Panc1 (cell line): ENCODE measurements around the gene RUNX1. TPM values are rescaled to one million over a fixed set of nuclear protein-coding genes. Genes with fewer than 3 reads are reported as not detected.

Source experiments
- ATAC-seq: fragments of 200-7000 bp; cut with Tn5 transposase; 2 replicates; pipeline ENCODE4 v1.9.1; 2020; ENCODE audit warnings: mild to moderate bottlenecking, moderate library complexity
- BruUV-seq: library from RNA; stranded (reverse); fragments of 400-500 nt; replicated peaks from 2 replicates; lab custom pipeline; 2021; lab: Mats Ljungman, UMichigan
- CTCF ChIA-PET: fragments of 300-600 bp; sonication (Branson Sonifier 250); formaldehyde crosslinking; loops from one replicate; lab custom pipeline; 2022; ENCODE audit warnings: antibody characterized with exemption; lab: Charles Lee
- POLR2A ChIA-PET: fragments of 300-600 bp; sonication (Branson Sonifier 250); formaldehyde crosslinking; loops from one replicate; lab custom pipeline; 2022; ENCODE audit warnings: antibody characterized with exemption; lab: Charles Lee
- DNase-seq: peaks from one replicate; pipeline ENCODE4 v3.0.0-alpha.2; 2010; ENCODE audit warnings: low read depth, low spot score
- H3K27ac ChIP-seq: 2 replicates; pipeline ENCODE4 v1.5.1; 2011; ENCODE audit warnings: mild to moderate bottlenecking, low read length, inconsistent platforms
- H3K27me3 ChIP-seq: fragments of 200-500 bp; sonication (Bioruptor generic); 2 replicates; pipeline ENCODE4 v1.6.0; 2014; ENCODE audit warnings: low read length, inconsistent platforms; ENCODE audit not compliant: control insufficient read depth, insufficient read depth
- H3K36me3 ChIP-seq: fragments of 200-500 bp; sonication (Bioruptor generic); 2 replicates; pipeline ENCODE4 v1.5.1; 2014; ENCODE audit warnings: inconsistent platforms, mild to moderate bottlenecking, low read length, moderate library complexity; ENCODE audit not compliant: control insufficient read depth, insufficient read depth
- H3K4me1 ChIP-seq: 2 replicates; pipeline ENCODE4 v1.5.1; 2011; ENCODE audit warnings: inconsistent platforms, mild to moderate bottlenecking, low read length, moderate library complexity; ENCODE audit not compliant: control insufficient read depth, insufficient read depth
- H3K4me3 ChIP-seq, 2 experiments: 2 replicates each; pipeline ENCODE4 v1.5.1; 2011 to 2012; ENCODE audit warnings: low read depth in 2 of 2, low read length in 2 of 2, mild to moderate bottlenecking in 2 of 2, inconsistent platforms in 1 of 2, moderate library complexity in 1 of 2
- H3K9me3 ChIP-seq: fragments of 200-500 bp; sonication (Bioruptor generic); 2 replicates; pipeline ENCODE4 v1.5.1; 2014; ENCODE audit warnings: low read depth, mild to moderate bottlenecking, inconsistent platforms, low read length, moderate library complexity; ENCODE audit not compliant: control insufficient read depth, insufficient read depth
- POLR2AphosphoS5 ChIP-seq: IDR thresholded peaks from 2 replicates; pipeline ENCODE4 v1.6.1; 2012; ENCODE audit warnings: mild to moderate bottlenecking, low read depth, low read length, moderate library complexity
- SIN3A ChIP-seq: IDR thresholded peaks from 2 replicates; pipeline ENCODE4 v1.6.1; 2012; ENCODE audit warnings: low read depth, mild to moderate bottlenecking, low read length, moderate library complexity, borderline replicate concordance; ENCODE audit not compliant: insufficient read depth
- TCF7L2 ChIP-seq: IDR thresholded peaks from 2 replicates; pipeline ENCODE4 v1.6.1; 2011; ENCODE audit warnings: mild to moderate bottlenecking, low read depth, low read length, inconsistent platforms
- in situ Hi-C: cut with HindIII; loops from 2 replicates; pipeline ENCODE4 v1.10.0; 2016; ENCODE audit warnings: low sequenced_read_pairs, low pct_unique_long_range_greater_than_20kb
- intact Hi-C: fragments of 100-400 bp; cut with micrococcal nuclease; formaldehyde crosslinking; loops from one replicate; pipeline ENCODE4 v1.10.0; 2022; ENCODE audit not compliant: unreplicated experiment
- total RNA-seq: library from RNA; stranded (reverse); gene quantifications from one replicate; pipeline ENCODE4 v1.2.1, GENCODE V29; 2021; ENCODE audit not compliant: unreplicated experiment
- TF ChIP-seq, protein P1 (sequence below): fragments of 450-650 bp; IDR thresholded peaks from 2 replicates; pipeline ENCODE4 v1.5.1; 2017; ENCODE audit warnings: mild to moderate bottlenecking
- TF ChIP-seq, protein P2 (sequence below), 2 experiments: IDR thresholded peaks; 2 replicates each; pipeline ENCODE4 v1.6.1; 2011 to 2012; ENCODE audit warnings: low read depth in 2 of 2, control low read depth in 1 of 2, low read length in 1 of 2, mild to moderate bottlenecking in 1 of 2, moderate library complexity in 1 of 2; ENCODE audit not compliant: insufficient read depth in 1 of 2

RUNX1 gene
- total RNA-seq, 1 experiment from 2014 or later = 22.4 TPM

DNA sequence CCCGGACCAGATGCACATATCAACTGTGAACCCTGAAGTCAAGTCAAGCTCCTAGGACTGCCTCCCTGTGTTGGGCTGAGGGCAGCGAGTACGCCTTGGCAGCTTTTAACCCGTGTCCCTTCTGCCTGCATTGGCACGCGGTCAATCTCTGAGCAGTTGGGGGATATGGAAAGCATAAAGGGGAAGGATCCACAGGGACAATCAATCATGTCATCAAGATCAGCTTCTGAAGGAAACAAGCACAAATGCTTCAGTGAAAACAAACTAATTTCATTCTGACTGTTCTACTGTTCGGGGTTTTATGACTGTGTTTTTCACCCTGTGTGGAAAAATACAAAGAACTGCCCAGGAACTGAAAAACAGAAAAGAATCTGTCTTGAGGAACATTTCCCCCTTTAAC is 106.2 kb downstream of the RUNX1 start:
- POLR2A ChIA-PET = no interaction called here

DNA sequence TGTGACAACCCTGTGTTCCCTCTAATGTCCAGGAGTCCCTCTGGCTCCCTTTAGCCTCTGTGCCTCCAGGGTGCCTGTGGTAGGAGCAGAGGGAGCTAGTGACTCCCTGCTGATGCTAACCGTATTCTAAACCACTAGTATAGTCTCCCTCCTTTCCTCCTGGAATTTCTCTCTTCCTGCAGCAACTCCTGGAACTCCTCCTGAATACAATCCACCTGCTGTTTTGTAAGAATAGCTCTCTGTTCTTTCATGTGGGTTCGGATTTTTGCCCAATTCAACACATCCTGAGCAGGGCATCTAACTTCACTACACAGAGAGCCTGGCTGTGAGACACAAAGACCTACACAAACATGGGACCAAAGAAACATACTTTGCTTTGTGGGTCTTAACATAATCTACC is 107.9 kb downstream of the RUNX1 start:
- in situ Hi-C loops = no loop called here

More for the DNA sequence above, 106.2 kb downstream of the RUNX1 start:
- DNase-seq (no peak), ATAC-seq (no peak)
- no TSS peak for BruUV-seq
- H3K27ac ChIP-seq = no peak overlapping the region
- no peaks in the 10 kb centered on the region for H3K4me1 ChIP-seq
- TF ChIP-seq TCF7L2 (no peak), SIN3A (no peak), POLR2AphosphoS5 (no peak)
- TF ChIP-seq, protein P1, sequence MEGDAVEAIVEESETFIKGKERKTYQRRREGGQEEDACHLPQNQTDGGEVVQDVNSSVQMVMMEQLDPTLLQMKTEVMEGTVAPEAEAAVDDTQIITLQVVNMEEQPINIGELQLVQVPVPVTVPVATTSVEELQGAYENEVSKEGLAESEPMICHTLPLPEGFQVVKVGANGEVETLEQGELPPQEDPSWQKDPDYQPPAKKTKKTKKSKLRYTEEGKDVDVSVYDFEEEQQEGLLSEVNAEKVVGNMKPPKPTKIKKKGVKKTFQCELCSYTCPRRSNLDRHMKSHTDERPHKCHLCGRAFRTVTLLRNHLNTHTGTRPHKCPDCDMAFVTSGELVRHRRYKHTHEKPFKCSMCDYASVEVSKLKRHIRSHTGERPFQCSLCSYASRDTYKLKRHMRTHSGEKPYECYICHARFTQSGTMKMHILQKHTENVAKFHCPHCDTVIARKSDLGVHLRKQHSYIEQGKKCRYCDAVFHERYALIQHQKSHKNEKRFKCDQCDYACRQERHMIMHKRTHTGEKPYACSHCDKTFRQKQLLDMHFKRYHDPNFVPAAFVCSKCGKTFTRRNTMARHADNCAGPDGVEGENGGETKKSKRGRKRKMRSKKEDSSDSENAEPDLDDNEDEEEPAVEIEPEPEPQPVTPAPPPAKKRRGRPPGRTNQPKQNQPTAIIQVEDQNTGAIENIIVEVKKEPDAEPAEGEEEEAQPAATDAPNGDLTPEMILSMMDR = no peak
- TF ChIP-seq, protein P2, sequence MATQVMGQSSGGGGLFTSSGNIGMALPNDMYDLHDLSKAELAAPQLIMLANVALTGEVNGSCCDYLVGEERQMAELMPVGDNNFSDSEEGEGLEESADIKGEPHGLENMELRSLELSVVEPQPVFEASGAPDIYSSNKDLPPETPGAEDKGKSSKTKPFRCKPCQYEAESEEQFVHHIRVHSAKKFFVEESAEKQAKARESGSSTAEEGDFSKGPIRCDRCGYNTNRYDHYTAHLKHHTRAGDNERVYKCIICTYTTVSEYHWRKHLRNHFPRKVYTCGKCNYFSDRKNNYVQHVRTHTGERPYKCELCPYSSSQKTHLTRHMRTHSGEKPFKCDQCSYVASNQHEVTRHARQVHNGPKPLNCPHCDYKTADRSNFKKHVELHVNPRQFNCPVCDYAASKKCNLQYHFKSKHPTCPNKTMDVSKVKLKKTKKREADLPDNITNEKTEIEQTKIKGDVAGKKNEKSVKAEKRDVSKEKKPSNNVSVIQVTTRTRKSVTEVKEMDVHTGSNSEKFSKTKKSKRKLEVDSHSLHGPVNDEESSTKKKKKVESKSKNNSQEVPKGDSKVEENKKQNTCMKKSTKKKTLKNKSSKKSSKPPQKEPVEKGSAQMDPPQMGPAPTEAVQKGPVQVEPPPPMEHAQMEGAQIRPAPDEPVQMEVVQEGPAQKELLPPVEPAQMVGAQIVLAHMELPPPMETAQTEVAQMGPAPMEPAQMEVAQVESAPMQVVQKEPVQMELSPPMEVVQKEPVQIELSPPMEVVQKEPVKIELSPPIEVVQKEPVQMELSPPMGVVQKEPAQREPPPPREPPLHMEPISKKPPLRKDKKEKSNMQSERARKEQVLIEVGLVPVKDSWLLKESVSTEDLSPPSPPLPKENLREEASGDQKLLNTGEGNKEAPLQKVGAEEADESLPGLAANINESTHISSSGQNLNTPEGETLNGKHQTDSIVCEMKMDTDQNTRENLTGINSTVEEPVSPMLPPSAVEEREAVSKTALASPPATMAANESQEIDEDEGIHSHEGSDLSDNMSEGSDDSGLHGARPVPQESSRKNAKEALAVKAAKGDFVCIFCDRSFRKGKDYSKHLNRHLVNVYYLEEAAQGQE (IDR thresholded peaks at IDR 0.05; ENCODE audit: insufficient read depth in 1 of 2, low read depth in 2 of 2, low read length in 1 of 2) = no peak
- intact Hi-C loops (no loop called here), in situ Hi-C loops (no loop called here)
- H3K36me3 ChIP-seq = no peaks in the 10 kb centered on the region
- H3K27me3 ChIP-seq = no peaks in the 10 kb centered on the region
- CTCF ChIA-PET = no interaction called here
- no peaks in the 10 kb centered on the region for H3K9me3 ChIP-seq
- no peak overlapping the region for H3K4me3 ChIP-seq

More for the DNA sequence above, 107.9 kb downstream of the RUNX1 start:
- no peak overlapping the region for H3K4me3 ChIP-seq
- CTCF ChIA-PET = no interaction called here
- H3K4me1 ChIP-seq = no peaks in the 10 kb centered on the region
- H3K27me3 ChIP-seq = no peaks in the 10 kb centered on the region
- no peaks in the 10 kb centered on the region for H3K9me3 ChIP-seq
- BruUV-seq = no TSS peak
- no peak for TF ChIP-seq POLR2AphosphoS5
- TF ChIP-seq TCF7L2 = no peak
- TF ChIP-seq, protein P2 (IDR thresholded peaks at IDR 0.05; ENCODE audit: insufficient read depth in 1 of 2, low read depth in 2 of 2, low read length in 1 of 2) = no peak
- TF ChIP-seq SIN3A = no peak
- TF ChIP-seq, protein P1 = no peak
- DNase-seq = no peak
- intact Hi-C loops = no loop called here
- H3K27ac ChIP-seq = no peak overlapping the region
- no peaks in the 10 kb centered on the region for H3K36me3 ChIP-seq
- POLR2A ChIA-PET = interaction anchor here (0.6 kb wide), 1 partner anchor 1011 kb away, joined by 3 read pairs; no protein-coding TSS in a partner anchor
- no peak for ATAC-seq
